Subcutaneous adipose tissue (tissue), 4 donors: Measurements from ENCODE around the gene TDG. TPM values are rescaled to one million over a fixed set of nuclear protein-coding genes. Genes with fewer than 3 reads are reported as not detected.

Source experiments
- total RNA-seq, 4 donors: library from RNA; depleted of rRNA; stranded (reverse); fragments of >200 nt; gene quantifications; one replicate each; pipeline ENCODE4 v1.1.0, GENCODE V29; 2016
- TF ChIP-seq, protein P1 (sequence below): fragments of 450-650 bp; IDR thresholded peaks from one replicate; pipeline ENCODE4 v1.5.1; 2016; ENCODE audit warnings: low read depth, mild to moderate bottlenecking, control low read depth, antibody characterized with exemption, moderate library complexity

Gene TDG
- total RNA-seq, 4 donors from 2014 or later: 16.5 to 41.7 (median 21.7) TPM

DNA sequence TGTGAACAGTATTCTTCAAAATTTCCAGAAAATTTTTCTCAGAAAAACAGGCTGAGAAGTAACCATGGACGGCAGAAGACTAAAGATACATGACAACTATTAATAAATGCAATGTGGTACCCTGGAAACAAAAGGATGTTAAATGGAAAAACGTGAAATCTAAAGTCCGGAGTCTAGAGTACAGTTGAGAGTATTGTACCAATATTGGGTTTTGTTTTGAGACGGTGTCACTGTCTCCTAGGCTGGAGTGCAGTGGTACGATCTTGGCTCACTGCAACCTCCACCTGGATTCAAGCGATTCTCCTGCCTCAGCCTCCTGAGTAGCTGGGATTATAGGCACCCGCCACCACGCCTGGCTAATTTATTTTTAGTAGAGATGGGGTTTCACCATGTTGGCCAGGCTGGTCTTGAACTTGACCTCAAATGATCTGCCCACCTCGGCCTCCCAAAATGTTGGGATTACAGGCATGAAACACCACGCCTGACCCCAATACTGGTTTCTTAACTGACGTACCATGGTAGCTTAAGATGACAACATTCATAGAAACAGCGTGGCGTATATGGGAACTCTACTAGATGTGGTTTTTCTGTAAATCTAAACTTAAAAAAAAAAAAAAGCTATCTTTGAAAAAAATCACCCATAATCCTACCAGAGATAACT is 16.8 kb upstream of the TDG start:
- TF ChIP-seq, protein P1, sequence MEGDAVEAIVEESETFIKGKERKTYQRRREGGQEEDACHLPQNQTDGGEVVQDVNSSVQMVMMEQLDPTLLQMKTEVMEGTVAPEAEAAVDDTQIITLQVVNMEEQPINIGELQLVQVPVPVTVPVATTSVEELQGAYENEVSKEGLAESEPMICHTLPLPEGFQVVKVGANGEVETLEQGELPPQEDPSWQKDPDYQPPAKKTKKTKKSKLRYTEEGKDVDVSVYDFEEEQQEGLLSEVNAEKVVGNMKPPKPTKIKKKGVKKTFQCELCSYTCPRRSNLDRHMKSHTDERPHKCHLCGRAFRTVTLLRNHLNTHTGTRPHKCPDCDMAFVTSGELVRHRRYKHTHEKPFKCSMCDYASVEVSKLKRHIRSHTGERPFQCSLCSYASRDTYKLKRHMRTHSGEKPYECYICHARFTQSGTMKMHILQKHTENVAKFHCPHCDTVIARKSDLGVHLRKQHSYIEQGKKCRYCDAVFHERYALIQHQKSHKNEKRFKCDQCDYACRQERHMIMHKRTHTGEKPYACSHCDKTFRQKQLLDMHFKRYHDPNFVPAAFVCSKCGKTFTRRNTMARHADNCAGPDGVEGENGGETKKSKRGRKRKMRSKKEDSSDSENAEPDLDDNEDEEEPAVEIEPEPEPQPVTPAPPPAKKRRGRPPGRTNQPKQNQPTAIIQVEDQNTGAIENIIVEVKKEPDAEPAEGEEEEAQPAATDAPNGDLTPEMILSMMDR: no peak

DNA sequence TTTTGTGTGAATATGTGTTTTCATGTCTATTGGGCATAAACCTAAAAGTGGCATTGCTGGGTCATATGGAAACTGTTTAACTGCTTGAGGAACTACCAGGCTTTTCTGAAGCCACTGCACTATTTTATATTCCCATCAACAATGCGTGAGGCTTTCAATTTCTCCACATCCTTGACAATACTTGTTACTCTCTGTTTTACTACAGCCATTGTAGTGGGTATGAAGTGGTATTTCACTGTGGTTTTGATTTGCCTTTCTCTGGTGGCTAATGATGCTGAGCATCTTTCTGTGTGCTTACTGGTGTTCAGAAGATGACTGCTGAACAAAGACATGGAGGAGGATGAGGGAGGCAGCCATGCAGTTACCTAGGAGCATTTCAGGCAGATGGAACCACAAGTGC is 13.2 kb upstream of the TDG start:
- TF ChIP-seq, protein P1: no peak

DNA sequence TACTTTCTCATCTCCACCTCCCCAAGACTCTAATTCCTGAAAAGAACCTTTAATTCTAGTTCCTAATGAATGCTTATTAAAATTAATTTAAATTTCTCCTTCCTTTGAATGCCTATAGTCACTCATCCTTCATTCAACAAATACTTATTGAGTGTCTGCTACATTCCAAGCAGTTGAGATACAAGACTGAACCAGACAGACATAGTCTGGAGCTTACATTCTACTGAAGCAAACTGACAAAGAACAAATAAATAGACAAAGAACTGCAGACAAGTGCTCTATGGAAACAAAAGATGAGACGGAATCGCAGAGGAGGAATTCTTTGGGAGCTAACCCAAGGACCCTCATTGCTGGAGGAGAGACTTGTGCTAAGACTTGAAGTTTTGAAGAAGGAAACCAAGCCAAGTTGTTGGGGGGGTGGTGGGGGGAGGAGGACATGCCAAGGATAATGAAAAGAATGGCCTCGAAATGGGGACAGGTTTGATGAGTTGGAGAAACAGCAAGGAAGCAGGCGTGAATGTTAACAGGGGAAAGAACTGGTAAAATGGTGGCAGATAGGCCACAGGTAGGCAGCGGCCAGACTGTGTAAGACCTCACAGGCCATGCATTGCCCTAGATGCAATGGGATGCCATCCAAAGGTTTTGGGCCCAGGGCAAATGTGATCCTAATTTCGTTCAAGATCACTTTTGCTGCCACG is 9.7 kb upstream of the TDG start:
- TF ChIP-seq, protein P1: no peak

DNA sequence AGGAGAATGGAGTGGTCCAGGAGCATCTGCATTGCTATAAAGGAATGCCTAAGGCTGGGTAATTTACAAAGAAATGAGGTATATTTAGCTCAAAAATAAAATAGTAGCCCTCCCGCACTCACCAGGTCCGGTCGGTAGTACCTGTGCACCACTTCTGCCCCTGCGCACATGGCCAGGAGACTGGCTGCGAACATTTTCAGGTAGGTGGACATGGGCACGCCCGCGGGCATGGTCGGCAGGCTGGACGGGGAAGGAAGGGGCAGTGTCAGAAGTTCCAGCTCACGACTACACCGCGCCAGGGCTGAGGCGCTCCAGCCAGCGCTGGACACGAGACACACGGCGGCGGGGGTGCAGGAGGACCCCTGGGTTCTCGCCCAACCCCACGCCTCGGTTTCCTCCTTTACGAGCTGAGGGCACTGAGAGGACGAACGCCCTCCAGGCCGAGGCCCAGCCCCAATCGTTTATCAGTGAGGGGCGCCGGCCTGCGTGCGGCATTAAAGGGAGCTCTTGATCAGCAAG is 9.1 kb upstream of the TDG start:
- TF ChIP-seq, protein P1: no peak

DNA sequence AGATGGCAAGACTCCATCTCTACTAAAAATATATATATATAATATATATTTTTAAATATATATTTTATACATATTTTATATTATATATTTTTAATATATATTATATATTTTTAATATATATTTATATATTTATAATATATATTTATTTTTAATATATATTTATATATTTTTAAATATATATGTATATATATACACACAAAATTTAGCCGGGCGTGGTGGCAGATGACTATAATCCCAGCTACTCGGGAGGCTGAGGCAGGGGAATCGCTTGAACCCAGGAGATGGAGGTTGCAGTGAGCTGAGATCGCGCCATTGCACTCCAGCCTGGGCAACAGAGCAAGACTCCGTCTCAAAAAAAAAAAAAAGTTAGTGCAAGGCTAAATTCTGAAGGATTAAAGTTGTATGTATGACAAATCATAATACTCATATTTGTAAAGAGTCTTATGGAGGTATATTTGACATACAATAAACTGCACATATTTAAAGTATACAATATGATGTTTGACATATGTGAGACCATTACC is 7.7 kb upstream of the TDG start:
- TF ChIP-seq, protein P1: no peak

DNA sequence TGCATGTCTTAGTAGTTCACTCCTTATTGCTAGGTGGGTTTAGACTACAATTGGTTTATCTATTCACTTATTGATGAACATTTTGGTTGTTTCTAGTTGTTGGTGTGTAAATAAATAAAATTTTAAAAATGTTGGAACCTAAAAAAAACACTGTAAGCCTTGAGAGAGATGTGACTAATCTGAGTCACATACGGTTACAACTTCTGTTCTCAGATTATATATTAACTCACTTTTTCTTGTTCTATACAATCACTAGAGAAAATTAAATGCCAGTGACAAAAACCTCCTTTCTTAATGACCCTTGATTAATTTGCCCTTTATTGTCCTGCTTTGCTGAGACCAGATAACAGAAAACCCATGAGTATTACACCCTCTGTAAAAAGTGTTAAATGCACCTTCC is 7.1 kb upstream of the TDG start:
- TF ChIP-seq, protein P1: no peak

DNA sequence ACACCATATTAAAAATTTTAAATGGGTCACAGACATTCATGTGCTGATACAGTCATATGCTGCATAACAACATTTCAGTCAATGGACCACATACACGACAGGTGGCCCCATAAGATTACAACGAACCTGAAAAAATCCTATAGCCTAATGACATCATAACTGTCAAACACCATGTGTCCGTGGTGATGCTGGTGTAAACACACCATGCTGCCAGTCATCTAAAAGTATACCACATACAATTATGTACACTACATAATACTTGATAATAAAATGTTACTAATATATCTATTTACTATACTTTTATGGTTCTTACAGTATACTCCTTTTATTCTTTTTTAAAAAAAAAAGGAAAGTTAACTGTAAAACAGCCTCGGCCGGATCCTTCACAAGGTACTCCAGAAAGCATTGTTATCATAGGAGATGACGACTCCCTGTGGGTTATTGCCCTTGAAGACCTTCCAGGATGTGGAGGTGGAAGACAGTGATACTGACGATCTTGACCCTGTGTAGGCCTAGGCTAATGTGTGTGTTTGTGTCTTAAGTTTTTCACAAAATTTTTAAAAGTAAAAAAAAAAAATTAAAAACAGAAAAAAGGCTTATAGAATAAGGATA is 5.0 kb upstream of the TDG start:
- TF ChIP-seq, protein P1: no peak
